Measurements from ENCODE around the gene TSPAN33. TPM values are rescaled to one million over a fixed set of nuclear protein-coding genes. Genes with fewer than 3 reads are reported as not detected.

The TSPAN33 gene
- total and polyA plus RNA-seq, 10 of the 15 experiments (the other 5 are each of a cell fraction or from before 2014, with no cell fraction given), result 12.0 to 123 (median 86.3) TPM

GRCh38 chr7:129122078-129122750 is 22.3 kb upstream of the TSPAN33 start (continued):
- peak; percentile 60 for TF ChIP-seq ZNF687 (IDR thresholded peaks at IDR 0.05)
- peak; percentile 79 for TF ChIP-seq TBL1XR1 (IDR thresholded peaks at IDR 0.05; ENCODE audit: low read depth, low read length)
- TF ChIP-seq TAF1 (IDR thresholded peaks at IDR 0.05; ENCODE audit: borderline replicate concordance, low read depth, low read length), result 0 out of 2 replicates have a peak, but pooled peaks have one; percentile 17
- TF ChIP-seq RAD21 (IDR thresholded peaks at IDR 0.05; ENCODE audit: insufficient read depth, low read depth, low read length), result 0 out of 2 replicates have a peak, but pooled peaks have one; percentile 4
- TF ChIP-seq, protein P1, sequence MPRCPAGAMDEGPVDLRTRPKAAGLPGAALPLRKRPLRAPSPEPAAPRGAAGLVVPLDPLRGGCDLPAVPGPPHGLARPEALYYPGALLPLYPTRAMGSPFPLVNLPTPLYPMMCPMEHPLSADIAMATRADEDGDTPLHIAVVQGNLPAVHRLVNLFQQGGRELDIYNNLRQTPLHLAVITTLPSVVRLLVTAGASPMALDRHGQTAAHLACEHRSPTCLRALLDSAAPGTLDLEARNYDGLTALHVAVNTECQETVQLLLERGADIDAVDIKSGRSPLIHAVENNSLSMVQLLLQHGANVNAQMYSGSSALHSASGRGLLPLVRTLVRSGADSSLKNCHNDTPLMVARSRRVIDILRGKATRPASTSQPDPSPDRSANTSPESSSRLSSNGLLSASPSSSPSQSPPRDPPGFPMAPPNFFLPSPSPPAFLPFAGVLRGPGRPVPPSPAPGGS (IDR thresholded peaks at IDR 0.05; ENCODE audit: borderline replicate concordance, insufficient read depth, low read depth, low read length, poor library complexity, severe bottlenecking), result no peak
- TF ChIP-seq YY1 (IDR thresholded peaks at IDR 0.05; ENCODE audit: low read depth, low read length), result peak; percentile 75; the same call in 1 of the 2 replicates
- TF ChIP-seq GABPA (IDR thresholded peaks at IDR 0.05; ENCODE audit: low read depth), result 0 out of 2 replicates have a peak, but pooled peaks have one; percentile 8

All from GM12878 (cell line).